ENCODE measurements around the gene GNAQ.

- no peak for TF ChIP-seq POLR2AphosphoS5 (IDR thresholded peaks at IDR 0.05)
- no peak for TF ChIP-seq POLR2A (IDR thresholded peaks at IDR 0.05; ENCODE audit: low read depth)
These were observed 84.5 kb downstream of the GNAQ start for GRCh38 chr9:77946969-77947620.
